NCI-H1105 treated with DMSO at 0.1 percent for 48 hours (cell line): ENCODE measurements around the gene JAKMIP2.
"Not testable (repeated sequence)": the region's sequence is repeated elsewhere in the genome, so short reads cannot be mapped to it uniquely, and the experiment has no call there.

Source experiments
- DNase-seq: peaks from one replicate; lab custom pipeline; 2025; lab: John Stamatoyannopoulos, UW

Gene JAKMIP2

DNA sequence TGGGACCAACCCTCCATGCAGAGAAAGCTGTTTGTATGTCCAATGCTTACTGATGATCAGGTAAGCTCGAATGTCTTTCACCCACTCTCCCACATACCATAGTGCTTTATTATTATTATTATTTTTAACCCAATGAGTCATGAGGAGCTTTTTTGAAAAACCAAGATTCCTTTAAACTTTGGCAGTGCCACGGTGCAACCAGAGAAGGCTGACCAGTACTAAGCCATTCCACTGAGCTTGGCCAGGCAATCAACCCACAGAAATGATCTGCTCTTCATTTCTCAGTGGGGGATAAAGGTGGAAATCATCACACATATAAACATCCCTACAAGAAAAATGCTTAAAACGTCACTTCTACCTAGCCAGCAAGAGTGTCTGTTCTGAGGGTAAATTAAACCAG lies 35.5 kb downstream of the JAKMIP2 start:
- DNase-seq, result no peak

DNA sequence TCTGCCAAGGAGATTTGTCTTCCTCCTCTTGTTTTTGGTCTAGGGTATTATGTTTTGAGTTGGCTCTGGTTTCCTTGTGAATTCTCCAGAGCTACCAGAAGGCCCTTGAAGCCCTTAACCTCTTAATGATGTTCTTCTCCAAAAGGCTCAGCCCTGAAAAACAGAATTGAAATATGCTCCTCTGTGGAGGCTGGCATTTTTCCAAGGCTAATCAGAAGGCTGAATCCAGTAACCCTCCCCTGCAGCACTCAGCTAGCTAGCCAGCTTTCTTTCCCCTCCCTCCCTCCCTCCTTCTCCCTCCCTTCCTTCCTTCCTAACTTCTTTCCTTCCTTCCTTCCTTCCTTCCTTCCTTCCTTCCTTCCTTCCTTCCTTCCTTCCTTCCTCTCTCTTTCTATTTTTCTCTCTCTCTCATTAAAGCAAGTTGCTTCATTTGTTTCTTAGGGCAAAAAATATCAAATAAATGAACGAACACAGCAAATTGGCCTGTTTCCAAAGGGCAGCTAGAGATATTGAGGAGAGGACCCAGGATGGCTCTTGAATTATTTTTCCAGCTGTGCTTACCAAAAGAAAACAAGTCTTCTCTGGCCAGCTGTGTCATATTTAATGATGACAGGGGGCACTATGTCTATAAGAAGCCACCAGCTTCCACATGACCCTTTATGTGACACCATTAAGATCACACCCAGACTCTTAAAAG lies 38.7 kb downstream of the JAKMIP2 start:
- DNase-seq, result peak; percentile 88

DNA sequence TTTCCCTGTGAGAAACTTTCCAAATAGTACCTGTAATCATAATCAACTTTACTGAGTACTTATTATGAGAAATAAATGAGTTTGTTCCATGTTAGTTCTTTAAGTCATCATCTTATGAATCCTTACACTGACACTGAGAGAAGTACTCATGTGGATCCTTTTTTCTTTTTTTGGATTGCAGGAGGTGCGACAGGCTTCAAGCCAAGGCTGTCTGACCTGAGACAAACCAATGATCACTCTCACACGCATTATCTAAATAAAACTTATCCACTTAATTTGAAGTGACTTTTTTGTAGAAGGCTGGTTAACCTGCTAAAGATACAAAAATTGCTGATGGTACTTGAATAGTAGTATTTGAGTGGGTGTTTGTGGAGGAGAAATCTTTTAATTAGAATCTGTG lies 39.5 kb downstream of the JAKMIP2 start:
- DNase-seq, result peak; percentile 24

DNA sequence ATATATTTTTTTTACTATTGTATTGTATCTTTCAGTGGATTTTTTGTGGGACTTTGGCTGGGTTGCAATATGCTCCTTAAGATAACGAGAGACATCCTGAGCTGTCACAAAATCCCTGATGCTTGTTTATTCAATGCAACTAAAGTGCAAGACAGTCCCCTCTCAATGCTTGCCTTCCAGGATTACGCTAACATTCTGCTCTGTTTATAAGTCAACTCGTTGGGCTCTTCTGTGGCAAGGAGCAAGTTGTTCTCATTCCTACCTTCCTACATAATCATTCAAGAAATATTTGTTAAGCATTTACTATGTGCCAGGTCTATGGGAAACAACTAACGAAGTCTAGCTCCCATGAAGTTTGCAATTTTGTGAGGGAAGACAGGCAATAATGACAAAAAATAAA lies 40.4 kb downstream of the JAKMIP2 start:
- DNase-seq, result no peak

DNA sequence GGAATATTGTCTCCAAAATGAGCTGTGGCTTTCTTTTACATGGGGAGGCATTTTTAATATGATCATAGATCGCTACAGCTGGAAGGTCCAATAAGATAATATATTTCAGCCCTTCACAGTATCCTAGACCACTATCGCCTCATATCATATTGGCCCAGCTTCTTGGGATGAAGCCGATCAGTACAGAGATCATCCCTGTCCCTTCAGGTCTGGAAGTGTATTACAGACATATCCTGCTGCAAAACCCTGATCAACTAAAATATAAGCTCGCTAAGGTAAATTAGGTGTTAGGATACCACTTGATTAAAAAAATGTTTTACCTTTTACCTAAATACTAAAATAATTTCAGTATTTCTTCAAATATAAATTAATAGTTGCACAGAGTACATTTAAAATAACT lies 41.7 kb downstream of the JAKMIP2 start:
- no peak for DNase-seq

DNA sequence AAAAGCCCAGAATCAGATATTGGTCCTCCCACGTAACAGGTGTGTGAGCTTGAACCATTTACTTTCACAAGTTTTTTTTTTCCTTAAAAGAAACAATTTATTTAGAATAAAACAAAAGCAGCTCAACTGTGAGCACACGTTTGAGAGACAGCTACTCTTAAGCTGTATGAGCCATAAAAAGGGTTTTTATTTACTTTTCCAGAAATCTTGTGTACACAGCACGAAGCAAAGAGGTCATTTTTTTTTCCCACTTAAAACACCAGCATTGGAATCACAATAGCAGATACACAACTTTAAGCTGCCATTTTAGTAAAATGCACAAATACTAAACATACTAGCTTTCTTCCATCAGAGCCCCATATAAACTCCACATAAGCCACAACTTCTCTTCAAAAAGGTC lies 44.6 kb downstream of the JAKMIP2 start:
- peak; percentile 22 for DNase-seq

DNA sequence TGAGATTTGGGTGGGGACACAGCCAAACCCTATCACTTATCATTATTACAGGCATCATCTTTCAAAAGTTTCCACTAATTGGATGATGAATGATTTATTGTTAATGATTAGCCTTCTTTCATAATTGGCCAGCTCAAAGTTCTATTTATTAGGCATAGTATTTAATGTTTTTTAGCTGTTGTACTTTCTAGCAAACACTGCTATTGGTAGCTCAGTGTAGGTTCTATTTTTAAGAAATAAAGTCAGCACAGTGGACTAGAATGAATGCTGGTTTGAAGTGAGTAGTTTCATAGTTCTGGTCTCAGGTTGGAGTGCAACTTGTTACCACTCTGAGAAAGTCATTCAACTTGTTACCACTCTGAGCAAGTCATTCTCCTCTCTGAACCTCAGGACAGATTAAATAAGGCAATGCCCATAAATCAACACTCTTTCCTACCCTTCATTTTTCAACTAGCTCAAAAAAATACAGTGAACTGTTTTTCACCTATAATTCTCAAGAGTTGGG lies 46.9 kb downstream of the JAKMIP2 start:
- no peak for DNase-seq

DNA sequence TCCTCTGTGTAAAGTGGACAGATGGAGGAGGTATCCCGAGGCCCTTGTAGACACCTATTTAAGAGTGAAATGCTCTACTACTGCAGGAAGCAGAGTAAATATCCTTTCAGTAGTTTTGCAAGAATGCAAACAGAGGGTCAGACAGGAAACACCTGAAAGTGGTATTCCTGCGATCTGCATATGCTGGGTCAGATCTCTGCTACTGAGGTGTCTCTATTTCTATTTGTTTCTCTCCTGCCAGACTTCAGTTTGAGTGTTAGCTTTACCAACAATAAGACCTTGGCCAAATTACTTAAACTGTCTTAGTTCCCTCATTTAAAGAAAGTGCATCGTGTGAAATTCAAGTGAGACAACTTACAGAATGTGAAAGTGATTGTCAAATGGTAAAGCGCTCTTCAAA lies 47.6 kb downstream of the JAKMIP2 start:
- no peak for DNase-seq

DNA sequence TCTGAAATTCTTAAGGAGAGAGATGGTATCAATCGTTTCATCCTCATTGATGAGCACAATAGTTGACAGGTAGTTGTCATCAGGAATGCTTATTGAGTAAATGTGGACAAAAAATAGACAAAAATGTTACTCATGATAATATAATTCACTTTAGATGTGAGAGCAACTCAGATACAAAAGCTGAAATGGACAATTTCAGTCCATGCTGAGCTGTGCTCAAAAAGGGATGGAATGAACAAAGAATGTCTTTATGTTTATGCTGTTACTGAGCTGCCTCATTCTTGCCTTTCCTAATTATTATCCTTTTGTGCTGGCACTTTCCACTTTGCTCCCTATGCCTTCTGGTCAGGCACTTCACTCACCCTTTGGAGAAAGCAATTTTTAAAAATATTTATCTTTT lies 49.5 kb downstream of the JAKMIP2 start:
- DNase-seq, result no peak

DNA sequence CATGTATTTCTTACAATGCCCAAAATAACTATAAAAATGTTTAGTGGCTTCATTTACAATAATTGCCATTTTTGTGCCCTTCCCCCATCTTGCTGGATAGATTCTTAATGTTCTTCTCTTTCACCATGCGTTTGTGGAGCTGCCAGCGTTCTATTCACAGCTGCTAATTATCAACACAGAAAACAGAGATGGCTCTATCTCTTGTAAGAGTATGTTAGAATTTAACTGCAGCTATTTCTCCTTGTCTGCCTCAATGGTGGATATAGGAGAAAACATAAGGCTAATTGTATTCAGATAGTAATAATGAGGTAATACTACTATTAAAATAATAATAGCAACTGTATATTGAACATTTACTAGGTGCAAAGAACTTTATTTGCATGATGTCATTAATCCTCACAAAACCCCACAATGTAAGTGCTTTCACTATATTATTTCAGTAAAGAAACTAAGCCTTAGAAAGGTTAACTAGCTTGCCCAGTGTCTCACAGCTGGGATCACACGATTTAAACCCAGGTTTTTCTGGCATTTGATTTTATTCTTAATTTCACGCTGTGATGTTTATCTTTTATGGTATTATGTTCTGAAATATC lies 50.1 kb downstream of the JAKMIP2 start:
- no peak for DNase-seq

DNA sequence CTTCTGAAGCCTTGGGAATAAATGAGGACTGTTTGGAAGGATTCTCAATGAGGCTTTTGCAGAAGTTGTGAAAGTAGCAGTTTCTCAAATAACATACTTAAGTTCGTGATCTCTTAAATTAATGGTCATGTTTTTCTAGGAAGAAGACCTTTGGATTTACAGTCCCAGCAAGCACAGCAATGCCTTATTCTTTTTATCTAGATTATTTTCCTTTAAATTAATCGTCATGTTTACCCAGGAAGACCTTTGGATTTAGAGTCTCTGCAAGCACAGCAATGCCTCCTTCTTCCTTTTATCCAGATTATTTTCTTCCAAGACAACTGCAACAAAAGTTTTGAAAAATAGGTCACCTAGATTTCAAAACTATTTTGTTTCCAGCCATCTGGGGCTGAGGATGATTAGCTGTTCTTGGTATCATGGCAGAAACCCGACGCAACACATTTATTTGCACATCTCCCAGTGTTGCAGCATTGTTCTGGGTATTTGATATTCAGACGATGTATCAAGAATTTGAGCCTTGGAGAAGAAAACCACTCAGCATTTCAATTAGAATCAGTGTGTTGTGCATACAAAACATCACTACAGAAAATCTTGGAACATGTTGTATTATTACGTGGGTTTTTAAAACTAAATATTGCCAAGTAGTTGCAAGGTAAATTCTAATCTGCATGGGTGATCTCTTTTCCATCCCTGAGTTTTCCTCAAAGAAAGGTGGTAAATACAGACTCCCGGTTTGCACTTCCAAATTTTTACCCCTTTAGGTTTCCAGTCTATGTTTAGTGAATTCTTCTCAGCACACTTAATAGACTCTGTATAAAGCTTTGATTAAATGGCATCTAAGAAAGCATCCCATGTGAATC lies 50.9 kb downstream of the JAKMIP2 start:
- DNase-seq, result no peak

DNA sequence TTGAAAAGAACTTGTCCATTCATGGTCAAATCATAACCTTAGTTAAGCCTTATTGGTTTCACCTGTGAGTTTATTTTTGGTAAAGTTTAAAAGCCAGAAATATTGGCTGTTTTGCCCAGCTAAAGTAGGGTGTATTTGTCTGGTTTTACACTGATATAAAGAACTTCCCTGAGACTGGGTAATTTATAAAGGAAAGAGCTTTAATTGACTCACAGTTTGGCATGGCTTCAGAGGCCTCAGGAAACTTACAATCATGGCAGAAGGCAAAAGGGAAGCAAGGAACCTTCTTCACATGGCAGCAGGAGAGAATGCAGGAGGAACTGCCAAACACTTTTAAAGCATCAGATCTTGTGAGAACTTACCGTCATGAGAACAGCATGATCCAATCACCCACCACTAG lies 55.3 kb downstream of the JAKMIP2 start:
- DNase-seq, result no peak

DNA sequence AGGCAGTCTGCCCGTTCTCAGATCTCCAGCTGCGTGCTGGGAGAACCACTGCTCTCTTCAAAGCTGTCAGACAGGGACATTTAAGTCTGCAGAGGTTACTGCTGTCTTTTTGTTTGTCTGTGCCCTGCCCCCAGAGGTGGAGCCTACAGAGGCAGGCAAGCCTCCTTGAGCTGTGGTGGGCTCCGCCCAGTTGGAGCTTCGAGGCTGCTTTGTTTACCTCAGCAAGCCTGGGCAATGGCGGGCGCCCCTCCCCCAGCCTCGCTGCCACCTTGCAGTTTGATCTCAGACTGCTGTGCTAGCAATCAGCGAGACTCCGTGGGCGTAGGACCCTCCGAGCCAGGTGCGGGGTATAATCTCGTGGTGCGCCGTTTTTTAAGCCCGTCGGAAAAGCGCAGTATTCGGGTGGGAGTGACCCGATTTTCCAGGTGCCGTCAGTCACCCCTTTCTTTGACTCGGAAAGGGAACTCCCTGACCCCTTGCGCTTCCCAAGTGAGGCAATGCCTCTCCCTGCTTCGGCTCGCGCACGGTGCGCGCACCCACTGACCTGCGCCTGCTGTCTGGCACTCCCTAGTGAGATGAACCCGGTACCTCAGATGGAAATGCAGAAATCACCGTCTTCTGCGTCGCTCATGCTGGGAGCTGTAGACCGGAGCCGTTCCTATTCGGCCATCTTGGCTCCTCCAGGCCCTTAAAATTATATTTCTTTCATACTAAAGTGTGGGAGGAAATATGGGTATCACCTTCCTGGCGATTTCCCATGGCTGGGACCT lies 61.2 kb downstream of the JAKMIP2 start:
- not testable (repeated sequence) for DNase-seq

DNA sequence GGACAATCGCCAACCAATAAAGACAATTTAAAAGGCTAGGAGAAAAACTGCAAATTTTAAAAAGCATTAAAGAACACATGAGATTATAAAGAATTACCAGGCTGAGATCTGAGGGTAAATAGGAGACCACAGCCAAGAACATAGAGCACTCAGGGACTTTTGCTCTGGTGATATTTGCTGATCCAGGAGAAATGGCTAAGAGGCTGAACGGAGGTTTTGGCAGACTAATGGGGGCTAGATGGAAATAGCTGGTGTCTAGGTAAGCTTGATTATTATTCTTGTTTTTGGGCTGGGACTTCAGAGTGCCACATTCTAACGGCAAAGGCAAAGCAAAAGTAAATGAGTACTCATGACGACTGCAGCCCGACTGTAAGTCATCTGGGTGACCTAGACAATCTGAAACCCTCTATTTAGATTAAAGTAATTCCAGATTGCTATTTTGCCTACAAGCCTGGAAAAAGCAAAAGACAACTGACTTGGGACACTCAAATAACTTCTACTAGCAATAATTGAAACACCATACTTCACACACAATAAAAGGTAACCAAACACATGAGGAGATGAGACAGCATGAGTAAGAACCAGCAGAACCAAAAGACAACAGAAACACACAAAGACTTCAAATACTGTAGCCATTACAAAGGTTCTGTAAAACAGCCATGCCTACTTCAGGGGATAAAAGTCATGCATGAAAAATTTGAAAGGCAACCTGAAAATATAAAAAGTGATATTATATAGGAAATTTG lies 68.8 kb downstream of the JAKMIP2 start:
- no peak for DNase-seq

DNA sequence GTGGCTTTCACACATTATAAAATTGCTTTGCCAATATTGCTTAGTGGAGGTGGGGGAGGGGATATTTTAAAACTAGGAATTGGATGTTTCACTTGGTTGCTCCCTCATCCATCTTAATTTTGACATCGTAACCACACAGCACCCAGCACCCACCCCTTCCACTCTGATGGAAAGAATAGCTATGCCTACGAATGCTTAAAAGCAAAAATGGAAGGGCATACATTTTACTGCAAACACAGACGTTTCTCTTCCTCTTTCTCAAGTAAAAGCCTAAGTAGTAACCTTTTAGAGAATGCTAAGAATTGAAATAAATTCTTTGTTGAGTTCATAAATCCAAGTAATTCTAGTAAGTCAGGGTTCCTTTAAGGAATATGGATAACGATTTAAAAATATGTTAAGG lies 69.9 kb downstream of the JAKMIP2 start:
- no peak for DNase-seq

DNA sequence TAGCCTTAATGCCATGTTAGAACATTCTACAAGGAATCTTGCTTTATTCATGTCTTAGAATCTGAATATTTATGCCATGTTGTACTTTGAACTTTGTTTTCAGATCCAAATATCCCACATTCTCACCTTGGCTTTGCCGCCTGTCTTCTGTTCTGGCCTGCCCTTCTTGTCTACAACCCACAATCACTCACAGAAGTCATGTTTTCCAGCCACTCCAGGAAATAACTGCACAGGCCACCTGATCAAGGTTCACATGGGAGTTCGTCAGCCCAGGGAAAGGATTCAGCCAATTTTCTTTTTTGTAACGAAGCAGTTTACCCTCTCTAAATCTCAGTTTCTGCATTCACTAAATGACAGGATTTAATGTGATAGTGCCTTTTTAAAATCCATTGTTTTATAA lies 70.5 kb downstream of the JAKMIP2 start:
- no peak for DNase-seq

DNA sequence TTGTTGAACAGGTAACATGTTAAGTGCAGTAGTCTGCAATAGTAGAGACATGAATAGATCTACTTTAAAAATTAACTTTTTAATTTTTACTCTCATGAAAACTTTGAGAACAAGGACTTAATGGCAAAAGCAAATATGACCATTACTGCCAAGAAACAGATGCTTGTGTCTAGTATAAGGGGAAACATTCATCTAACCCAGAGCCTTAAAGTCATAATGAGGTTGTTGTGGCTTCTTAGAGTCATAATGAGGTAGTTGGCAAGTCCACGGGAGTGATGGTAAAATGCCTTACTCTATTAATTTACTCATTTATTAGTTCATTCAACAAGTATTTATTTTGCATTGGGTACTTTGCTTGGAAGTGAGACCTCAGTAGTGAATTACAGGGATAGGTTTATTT lies 71.5 kb downstream of the JAKMIP2 start:
- no peak for DNase-seq

DNA sequence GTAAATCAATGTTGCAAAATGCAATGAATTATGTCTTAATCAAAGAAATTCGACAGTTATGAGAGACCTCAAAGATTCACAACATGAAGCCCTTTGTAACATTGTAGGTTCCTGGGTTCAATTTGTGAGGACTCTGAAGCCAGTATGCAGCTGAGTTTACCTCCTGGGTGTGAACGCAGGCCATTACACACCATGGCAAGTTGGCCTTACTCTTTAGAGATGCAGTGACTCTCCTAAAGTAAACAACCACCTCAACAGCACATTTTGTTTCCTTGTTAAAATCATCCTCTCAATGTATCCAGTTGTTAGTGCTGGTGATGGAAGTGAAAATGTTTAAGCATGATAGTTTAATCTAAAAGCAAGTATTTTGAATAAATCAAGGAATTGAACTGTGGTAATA lies 73.8 kb downstream of the JAKMIP2 start:
- no peak for DNase-seq

DNA sequence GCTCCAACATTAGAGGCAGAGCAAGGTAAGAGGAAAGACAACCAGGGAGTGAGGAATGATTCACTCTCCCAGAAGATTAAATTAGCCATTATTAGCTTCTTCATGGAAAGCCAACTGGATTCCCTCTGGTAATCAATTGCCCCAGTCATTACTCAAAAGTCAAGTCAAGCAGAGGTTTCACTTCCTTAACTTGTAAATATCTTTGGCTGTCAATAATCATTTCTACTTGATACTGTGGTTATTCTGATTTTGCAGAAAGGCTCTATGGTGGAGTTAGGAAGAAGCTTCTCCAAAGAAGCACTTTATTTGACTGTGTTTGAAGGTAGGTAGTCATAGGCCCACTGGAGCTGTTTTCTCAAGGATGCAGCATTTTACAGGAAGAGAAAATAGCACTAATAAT lies 78.0 kb downstream of the JAKMIP2 start:
- no peak for DNase-seq

DNA sequence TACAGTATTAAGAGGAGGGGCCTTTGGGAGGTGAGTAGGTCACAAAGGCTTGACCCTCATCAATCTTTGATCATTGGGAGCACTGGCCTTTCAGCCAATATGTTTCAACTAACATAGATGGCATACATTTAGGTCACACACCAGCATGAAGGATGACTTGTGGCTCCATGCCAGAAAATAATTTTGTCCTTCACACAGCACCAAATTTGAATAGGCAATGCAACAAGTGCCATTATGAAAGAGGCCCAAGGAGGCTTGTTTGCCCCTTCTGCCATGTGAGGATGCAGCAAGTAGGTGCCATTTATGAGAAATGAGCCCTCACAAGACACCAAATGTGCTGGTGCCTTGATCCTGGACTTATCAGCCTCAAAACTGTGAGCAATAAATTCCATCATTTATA lies 81.1 kb downstream of the JAKMIP2 start:
- DNase-seq, result no peak

DNA sequence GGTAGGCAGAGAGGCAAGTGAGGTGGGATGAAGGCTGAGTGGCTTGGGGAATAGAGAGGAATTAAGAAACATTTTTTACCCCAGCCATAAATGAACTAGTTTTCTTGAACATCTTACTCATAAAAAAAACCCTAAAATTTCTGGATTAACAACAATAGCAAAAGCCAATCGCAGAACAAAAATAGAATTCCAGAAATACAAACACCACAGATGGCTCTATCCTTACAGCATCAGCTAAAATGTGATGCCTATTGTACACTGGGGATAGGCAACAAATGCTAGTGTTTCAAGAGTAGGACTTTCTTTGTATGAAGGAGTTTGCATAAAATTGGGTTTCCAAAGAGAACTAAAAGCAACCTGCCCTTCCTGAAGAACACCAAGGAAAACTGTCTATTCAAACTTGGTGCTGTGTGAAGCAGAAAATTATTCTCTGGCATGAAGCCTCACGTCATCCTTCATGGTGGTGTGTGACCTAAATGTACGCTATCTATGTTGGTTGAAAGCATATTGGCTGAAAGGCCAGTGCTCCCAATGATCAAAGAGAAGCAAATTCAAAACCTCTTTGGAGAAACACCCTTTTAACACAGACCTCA lies 82.9 kb downstream of the JAKMIP2 start:
- DNase-seq, result no peak
